Measurements from ENCODE around the gene ITGA7.
A peak's percentile ranks its signal among the peaks of the same experiment; 100 is the strongest.

Gene ITGA7

GRCh38 chr12:55739025-55739378 is 31.3 kb upstream of the ITGA7 start:
- peak overlapping the region; percentile 84 for H3K4me3 ChIP-seq (replicated peaks; ENCODE audit: low read depth, low read length)
- no peak for DNase-seq (ENCODE audit: low read depth)
- TF ChIP-seq, protein P1, sequence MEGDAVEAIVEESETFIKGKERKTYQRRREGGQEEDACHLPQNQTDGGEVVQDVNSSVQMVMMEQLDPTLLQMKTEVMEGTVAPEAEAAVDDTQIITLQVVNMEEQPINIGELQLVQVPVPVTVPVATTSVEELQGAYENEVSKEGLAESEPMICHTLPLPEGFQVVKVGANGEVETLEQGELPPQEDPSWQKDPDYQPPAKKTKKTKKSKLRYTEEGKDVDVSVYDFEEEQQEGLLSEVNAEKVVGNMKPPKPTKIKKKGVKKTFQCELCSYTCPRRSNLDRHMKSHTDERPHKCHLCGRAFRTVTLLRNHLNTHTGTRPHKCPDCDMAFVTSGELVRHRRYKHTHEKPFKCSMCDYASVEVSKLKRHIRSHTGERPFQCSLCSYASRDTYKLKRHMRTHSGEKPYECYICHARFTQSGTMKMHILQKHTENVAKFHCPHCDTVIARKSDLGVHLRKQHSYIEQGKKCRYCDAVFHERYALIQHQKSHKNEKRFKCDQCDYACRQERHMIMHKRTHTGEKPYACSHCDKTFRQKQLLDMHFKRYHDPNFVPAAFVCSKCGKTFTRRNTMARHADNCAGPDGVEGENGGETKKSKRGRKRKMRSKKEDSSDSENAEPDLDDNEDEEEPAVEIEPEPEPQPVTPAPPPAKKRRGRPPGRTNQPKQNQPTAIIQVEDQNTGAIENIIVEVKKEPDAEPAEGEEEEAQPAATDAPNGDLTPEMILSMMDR (IDR thresholded peaks at IDR 0.05; ENCODE audit: low read length, missing control alignments) = no peak

GRCh38 chr12:55738123-55739024 is 30.7 kb upstream of the ITGA7 start:
- TF ChIP-seq, protein P1 (IDR thresholded peaks at IDR 0.05; ENCODE audit: low read length, missing control alignments) = peak; percentile 73
- peak overlapping the region; percentile 84 for H3K4me3 ChIP-seq (replicated peaks; ENCODE audit: low read depth, low read length)
- peak; percentile 89 for DNase-seq (ENCODE audit: low read depth)

GRCh38 chr12:55737581-55738122 is 29.9 kb upstream of the ITGA7 start:
- H3K4me3 ChIP-seq (replicated peaks; ENCODE audit: low read depth, low read length) = peak overlapping the region; percentile 84
- DNase-seq (ENCODE audit: low read depth) = no peak
- TF ChIP-seq, protein P1 (IDR thresholded peaks at IDR 0.05; ENCODE audit: low read length, missing control alignments) = no peak

GRCh38 chr12:55736780-55737580 is 29.3 kb upstream of the ITGA7 start:
- H3K4me3 ChIP-seq (replicated peaks; ENCODE audit: low read depth, low read length) = no peak overlapping the region
- peak; percentile 81 for DNase-seq (ENCODE audit: low read depth)
- TF ChIP-seq, protein P1 (IDR thresholded peaks at IDR 0.05; ENCODE audit: low read length, missing control alignments) = peak; percentile 97

- H3K4me3 ChIP-seq (replicated peaks; ENCODE audit: low read depth, low read length) = no peak overlapping the region
- no peak for DNase-seq (ENCODE audit: low read depth)
- TF ChIP-seq, protein P1 (IDR thresholded peaks at IDR 0.05; ENCODE audit: low read length, missing control alignments) = no peak
Measured at GRCh38 chr12:55736076-55736475, 28.4 kb upstream of the ITGA7 start.

DNA sequence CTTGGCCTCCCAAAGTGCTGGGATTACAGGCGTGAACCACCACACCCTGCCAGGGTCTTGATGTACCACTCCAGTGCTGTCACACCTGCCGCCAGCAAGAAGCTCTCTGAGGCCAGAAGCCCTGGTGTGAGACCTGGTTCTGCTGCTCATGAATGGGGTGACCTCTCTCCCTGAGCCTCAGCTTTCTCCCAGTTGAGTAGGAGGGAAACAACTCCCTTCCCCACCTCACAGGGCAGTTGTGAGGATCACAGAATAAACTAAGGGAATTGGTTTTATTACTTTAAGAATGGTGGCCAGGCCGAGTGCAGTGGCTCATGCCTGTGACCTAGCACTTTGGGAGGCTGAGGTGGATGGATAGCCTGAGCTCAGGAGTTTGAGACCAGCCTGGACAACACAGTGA is 26.9 kb upstream of the ITGA7 start:
- no peak overlapping the region for H3K4me3 ChIP-seq (replicated peaks; ENCODE audit: low read depth, low read length)
- TF ChIP-seq, protein P1 (IDR thresholded peaks at IDR 0.05; ENCODE audit: low read length, missing control alignments) = no peak
- DNase-seq (ENCODE audit: low read depth) = no peak

Data from fibroblast of pulmonary artery (primary cell).